ENCODE measurements around the gene NVL.

Gene NVL

DNA sequence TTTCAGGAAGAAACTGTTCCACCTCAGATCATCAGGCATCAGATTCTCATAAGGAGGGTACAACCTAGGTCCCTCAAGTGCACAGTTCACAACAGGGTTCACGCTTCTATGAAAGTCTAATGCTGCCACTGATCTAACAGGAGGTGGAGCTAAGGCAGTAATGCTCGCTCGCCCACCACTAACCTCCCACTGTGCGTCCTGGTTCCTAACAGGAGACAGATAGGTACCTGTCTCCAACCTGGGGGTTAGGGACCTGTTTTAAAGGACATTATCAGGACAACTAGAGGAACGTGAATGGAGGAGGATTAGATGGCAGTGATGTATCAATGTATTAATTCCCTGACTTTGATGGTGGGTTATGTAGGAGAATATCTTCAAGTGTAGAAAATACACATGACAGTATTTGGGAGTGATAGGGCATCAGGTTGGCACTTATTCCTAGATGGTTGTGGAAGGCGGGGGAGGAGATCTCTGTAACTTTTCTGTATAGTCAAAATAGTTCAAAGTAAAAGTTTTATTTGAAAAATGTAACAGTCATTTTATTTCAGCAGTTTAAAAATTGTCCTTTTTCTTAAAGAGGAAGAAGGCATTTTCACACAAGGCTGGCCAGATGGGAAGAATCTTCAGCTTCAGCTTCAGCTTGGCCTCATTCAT is 103.0 kb downstream of the NVL start:
- no peaks in the 10 kb centered on the region for H3K27me3 ChIP-seq (replicated peaks; ENCODE audit: insufficient read depth, low read length)
- no peak for DNase-seq
- no peak overlapping the region for H3K27ac ChIP-seq (ENCODE audit: low read length)
- H3K79me2 ChIP-seq (ENCODE audit: low read length) = no peaks in the 10 kb centered on the region
- 0 out of 2 replicates have a peak, but pooled peaks cover 4% of the 10 kb centered on the region for H3K36me3 ChIP-seq (replicated peaks; ENCODE audit: insufficient read depth, low read length)
- no peak overlapping the region for H3K4me2 ChIP-seq (ENCODE audit: low read depth, low read length)
- H3K4me3 ChIP-seq (ENCODE audit: low read length) = no peak overlapping the region
- TF ChIP-seq EZH2 (optimal IDR thresholded peaks at IDR 0.05; ENCODE audit: low read depth, low read length) (no peak), EZH2phosphoT487 (IDR thresholded peaks at IDR 0.05; ENCODE audit: low read length) (no peak)
- TF ChIP-seq, protein P1, sequence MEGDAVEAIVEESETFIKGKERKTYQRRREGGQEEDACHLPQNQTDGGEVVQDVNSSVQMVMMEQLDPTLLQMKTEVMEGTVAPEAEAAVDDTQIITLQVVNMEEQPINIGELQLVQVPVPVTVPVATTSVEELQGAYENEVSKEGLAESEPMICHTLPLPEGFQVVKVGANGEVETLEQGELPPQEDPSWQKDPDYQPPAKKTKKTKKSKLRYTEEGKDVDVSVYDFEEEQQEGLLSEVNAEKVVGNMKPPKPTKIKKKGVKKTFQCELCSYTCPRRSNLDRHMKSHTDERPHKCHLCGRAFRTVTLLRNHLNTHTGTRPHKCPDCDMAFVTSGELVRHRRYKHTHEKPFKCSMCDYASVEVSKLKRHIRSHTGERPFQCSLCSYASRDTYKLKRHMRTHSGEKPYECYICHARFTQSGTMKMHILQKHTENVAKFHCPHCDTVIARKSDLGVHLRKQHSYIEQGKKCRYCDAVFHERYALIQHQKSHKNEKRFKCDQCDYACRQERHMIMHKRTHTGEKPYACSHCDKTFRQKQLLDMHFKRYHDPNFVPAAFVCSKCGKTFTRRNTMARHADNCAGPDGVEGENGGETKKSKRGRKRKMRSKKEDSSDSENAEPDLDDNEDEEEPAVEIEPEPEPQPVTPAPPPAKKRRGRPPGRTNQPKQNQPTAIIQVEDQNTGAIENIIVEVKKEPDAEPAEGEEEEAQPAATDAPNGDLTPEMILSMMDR (IDR thresholded peaks at IDR 0.05; ENCODE audit: low read length) = no peak
- no peaks in the 10 kb centered on the region for H3K4me1 ChIP-seq (ENCODE audit: low read length)
- H2AFZ ChIP-seq (ENCODE audit: low read length) = no peak overlapping the region
- no peaks in the 10 kb centered on the region for H3F3A ChIP-seq (ENCODE audit: insufficient read depth, low read length)
- H3K9ac ChIP-seq (ENCODE audit: low read length) = no peak overlapping the region
- no peaks in the 10 kb centered on the region for H4K20me1 ChIP-seq (ENCODE audit: insufficient read depth, low read length)
- no peaks in the 10 kb centered on the region for H3K9me2 ChIP-seq (replicated peaks; ENCODE audit: insufficient read depth, low read length)
- no peaks in the 10 kb centered on the region for H3K9me3 ChIP-seq (replicated peaks; ENCODE audit: insufficient read depth, low read length)

DNA sequence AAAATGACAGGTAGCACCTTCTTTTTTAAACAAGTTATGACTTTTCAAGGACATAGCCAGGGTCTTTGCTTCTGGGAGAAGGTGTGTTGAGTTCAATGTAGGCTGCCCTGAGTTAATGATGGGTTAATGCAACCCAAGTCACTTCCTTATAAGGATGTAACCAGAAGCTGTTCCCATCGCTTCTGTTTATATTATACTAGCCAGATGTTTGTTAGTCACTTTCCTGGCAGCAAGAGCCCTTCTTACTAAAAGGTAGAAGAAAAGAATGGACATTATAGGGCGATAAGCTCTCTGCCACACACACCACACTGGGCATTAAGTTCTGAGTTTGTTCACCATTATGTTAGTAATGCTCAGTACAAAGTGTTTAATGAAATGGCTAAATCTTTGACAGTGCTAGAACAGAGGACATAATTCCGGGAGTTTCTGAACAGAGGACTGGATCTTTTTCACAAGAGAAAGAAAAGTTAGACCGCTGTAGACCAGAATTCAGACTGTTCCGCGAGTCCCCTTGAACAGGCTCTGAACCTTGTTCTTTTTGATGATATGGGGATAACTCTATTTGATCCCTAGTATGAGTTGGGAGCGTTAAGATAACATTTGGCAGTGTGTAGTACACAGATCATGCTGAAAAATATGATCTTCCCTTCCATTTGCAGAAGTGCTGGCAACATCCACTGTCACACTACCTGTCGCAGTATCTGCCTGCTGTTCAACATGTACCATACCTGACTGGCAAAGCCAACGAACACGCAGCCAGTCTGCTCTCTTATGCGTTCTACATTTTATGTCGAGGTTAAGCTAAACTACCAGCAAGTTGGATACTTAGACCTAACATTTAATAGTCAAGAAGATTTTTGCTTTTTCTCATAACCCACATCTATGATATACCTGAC is 105.9 kb downstream of the NVL start:
- Histone ChIP-seq H3K27ac (ENCODE audit: low read length) (no peak overlapping the region), H3K9me2 (replicated peaks; ENCODE audit: insufficient read depth, low read length) (no peaks in the 10 kb centered on the region), H3K4me3 (ENCODE audit: low read length) (no peak overlapping the region), H3F3A (ENCODE audit: insufficient read depth, low read length) (no peaks in the 10 kb centered on the region), H3K4me2 (ENCODE audit: low read depth, low read length) (no peak overlapping the region), H3K9ac (ENCODE audit: low read length) (no peak overlapping the region), H3K27me3 (replicated peaks; ENCODE audit: insufficient read depth, low read length) (no peaks in the 10 kb centered on the region), H3K4me1 (ENCODE audit: low read length) (no peaks in the 10 kb centered on the region), H3K79me2 (ENCODE audit: low read length) (no peaks in the 10 kb centered on the region), H3K36me3 (replicated peaks; ENCODE audit: insufficient read depth, low read length) (0 out of 2 replicates have a peak, but pooled peaks cover 4% of the 10 kb centered on the region), H3K9me3 (replicated peaks; ENCODE audit: insufficient read depth, low read length) (no peaks in the 10 kb centered on the region), H4K20me1 (ENCODE audit: insufficient read depth, low read length) (no peaks in the 10 kb centered on the region), H2AFZ (ENCODE audit: low read length) (no peak overlapping the region)
- TF ChIP-seq, protein P1 (IDR thresholded peaks at IDR 0.05; ENCODE audit: low read length) = no peak
- TF ChIP-seq EZH2 (optimal IDR thresholded peaks at IDR 0.05; ENCODE audit: low read depth, low read length) (no peak), EZH2phosphoT487 (IDR thresholded peaks at IDR 0.05; ENCODE audit: low read length) (no peak)
- no peak for DNase-seq

DNA sequence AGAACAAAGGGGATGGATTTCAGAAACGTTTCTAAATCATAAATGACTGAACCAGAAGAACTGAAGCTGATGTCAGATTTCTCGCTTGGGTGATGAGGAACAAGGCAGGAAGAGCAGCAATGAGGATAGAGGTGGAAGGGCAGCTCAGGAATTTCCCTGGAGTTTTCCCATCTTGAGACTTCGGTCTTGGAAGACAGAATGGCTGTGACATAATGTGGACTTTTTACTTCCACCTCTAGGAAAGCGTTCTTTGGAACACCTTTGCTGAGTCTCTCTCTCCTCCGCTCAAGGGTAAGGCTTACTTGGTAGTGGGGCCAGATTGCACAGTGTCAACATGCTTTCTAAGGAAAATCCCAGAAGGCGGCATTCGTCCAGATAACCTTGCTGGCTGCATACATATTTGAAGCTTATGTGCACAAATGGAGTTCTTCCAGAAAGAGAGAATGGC is 110.3 kb downstream of the NVL start:
- no peak overlapping the region for H3K4me2 ChIP-seq (ENCODE audit: low read depth, low read length)
- H3K9me3 ChIP-seq (replicated peaks; ENCODE audit: insufficient read depth, low read length) = no peaks in the 10 kb centered on the region
- H3K9ac ChIP-seq (ENCODE audit: low read length) = no peak overlapping the region
- no peak overlapping the region for H2AFZ ChIP-seq (ENCODE audit: low read length)
- H3K4me1 ChIP-seq (ENCODE audit: low read length) = no peaks in the 10 kb centered on the region
- no peak for DNase-seq
- H4K20me1 ChIP-seq (ENCODE audit: insufficient read depth, low read length) = no peaks in the 10 kb centered on the region
- no peaks in the 10 kb centered on the region for H3K36me3 ChIP-seq (replicated peaks; ENCODE audit: insufficient read depth, low read length)
- no peaks in the 10 kb centered on the region for H3K79me2 ChIP-seq (ENCODE audit: low read length)
- H3K9me2 ChIP-seq (replicated peaks; ENCODE audit: insufficient read depth, low read length) = no peaks in the 10 kb centered on the region
- TF ChIP-seq EZH2 (optimal IDR thresholded peaks at IDR 0.05; ENCODE audit: low read depth, low read length) (no peak), EZH2phosphoT487 (IDR thresholded peaks at IDR 0.05; ENCODE audit: low read length) (no peak)
- TF ChIP-seq, protein P1 (IDR thresholded peaks at IDR 0.05; ENCODE audit: low read length) = no peak
- no peak overlapping the region for H3K4me3 ChIP-seq (ENCODE audit: low read length)
- H3F3A ChIP-seq (ENCODE audit: insufficient read depth, low read length) = no peaks in the 10 kb centered on the region
- H3K27me3 ChIP-seq (replicated peaks; ENCODE audit: insufficient read depth, low read length) = no peaks in the 10 kb centered on the region
- no peak overlapping the region for H3K27ac ChIP-seq (ENCODE audit: low read length)
